SH-SY5Y (cell line): ENCODE data around the gene CYTH3.

Source experiments
- GATA2 ChIP-seq: IDR thresholded peaks from 2 replicates; pipeline ENCODE4 v1.6.1; 2011; ENCODE audit warnings: mild to moderate bottlenecking, low read depth, low read length
- GATA3 ChIP-seq: IDR thresholded peaks from 2 replicates; pipeline ENCODE4 v1.6.1; 2011; ENCODE audit warnings: low read depth, mild to moderate bottlenecking, low read length, moderate library complexity

Gene CYTH3

GRCh38 chr7:6205971-6206660 is 66.3 kb downstream of the CYTH3 start:
- peak; percentile 94 for TF ChIP-seq GATA3
- TF ChIP-seq GATA2, result peak; percentile 92

- TF ChIP-seq GATA3 (no peak), GATA2 (no peak)
Measured at GRCh38 chr7:6203381-6203780, 69.0 kb downstream of the CYTH3 start.

- no peak for TF ChIP-seq GATA3
- no peak for TF ChIP-seq GATA2
Measured at GRCh38 chr7:6202117-6202516, 70.3 kb downstream of the CYTH3 start.

DNA sequence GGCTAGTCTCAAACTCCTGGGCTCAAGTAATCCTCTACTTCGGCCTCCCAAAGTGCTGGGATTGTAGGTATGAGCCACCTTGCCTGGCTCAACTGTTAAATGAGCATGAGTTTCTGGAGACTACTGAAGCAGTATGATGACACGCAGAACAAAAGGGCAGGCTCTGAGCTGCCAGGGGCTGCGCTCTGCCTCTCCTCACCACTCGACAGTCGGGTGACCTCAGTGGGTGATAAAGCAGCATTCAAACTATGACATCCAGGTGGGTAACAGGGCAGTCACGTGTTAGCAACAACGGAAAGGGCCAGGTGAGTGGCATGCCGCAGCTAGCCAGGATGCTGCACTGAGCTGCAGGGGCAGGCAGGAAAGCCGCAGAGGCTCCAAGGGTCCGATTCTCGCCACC is 71.5 kb downstream of the CYTH3 start:
- TF ChIP-seq GATA2 (no peak), GATA3 (no peak)

DNA sequence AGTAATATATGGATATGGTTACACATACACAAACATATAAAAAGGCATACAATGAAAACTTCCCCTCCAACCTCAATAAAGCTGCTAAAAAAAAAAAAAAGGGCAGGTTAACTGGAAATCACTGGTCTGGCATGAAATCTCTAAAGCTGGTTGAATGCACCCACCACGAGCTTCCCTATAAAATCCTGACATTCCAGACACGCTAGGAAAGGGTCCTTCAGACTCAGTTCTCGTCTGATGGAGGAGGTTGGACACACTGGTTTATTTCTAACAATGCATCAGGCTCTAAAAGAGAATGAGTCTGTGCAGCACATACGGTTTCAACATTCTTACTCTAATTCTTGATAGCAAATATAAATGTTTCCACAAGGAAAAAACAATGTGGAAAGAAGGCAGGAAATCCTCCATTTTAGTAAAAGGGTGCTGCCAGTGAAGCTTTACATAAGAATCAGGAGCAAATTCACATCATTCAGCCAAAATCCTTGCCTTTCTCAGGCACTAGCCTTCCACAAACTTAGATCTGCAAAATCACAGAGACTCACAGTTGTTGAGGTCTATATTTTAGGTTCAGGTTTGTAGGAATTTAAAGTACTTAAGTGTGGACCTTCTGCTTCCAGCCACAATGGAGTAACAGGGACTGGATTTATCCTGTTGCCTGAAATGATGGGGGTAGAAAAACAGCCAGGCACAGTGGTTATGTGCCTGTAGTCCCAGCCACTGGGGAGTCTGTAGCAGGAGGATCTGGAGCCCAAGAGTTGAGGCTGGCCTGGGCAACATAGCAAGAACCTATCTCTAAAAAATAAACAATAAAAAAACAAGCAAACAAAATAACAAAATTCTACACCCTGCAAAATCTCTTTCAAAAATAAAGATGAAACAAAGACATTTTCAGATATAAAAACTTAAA is 73.5 kb downstream of the CYTH3 start:
- TF ChIP-seq GATA3 (no peak), GATA2 (no peak)

GRCh38 chr7:6197801-6198551 is 74.4 kb downstream of the CYTH3 start:
- TF ChIP-seq GATA3 (no peak), GATA2 (no peak)

- no peak for TF ChIP-seq GATA2
- TF ChIP-seq GATA3, result no peak
Measured at GRCh38 chr7:6193709-6194108, 78.7 kb downstream of the CYTH3 start.

DNA sequence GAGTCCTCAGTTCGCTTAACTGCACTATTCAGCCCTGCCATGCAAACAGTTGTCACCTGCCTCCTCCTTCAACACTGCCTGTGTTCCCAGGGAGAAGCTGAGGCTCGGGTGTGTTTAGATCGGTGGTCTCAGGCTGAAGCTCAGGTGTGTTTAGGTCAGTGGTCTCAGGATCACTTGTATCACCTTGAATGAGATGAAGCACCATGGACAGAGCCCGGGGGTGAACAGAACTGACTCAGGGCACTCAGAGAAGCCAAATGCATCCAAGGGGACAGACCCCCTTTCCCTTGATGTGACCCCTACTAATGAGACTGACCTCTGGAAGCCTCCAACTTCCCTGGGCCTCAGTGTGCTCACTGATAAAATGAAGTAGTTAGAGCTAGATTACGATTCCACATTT is 84.0 kb downstream of the CYTH3 start:
- TF ChIP-seq GATA3, result no peak
- TF ChIP-seq GATA2, result no peak

DNA sequence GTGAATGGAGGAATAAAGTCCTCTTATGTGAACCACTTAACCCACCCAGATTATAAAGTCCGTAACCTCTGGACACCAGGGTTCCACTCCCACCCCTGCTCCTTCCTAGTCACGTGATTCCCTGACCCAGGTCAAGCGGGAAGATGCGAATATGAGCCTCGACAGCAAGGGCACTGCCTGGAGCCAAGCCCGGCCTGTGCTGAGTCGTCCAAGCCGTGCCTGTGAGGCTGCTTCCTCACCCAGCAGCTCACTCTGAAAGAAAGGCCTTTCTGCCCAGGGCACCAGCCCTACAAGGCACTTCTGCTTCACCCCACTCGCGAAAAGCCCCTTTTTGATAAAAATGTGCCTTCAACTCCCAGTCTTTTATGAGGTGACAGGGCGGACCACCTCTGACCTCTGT is 85.8 kb downstream of the CYTH3 start:
- TF ChIP-seq GATA2, result no peak
- TF ChIP-seq GATA3, result no peak

- TF ChIP-seq GATA2 (no peak), GATA3 (no peak)
Measured at GRCh38 chr7:6182993-6183392, 89.4 kb downstream of the CYTH3 start.

- TF ChIP-seq GATA2, result no peak
- no peak for TF ChIP-seq GATA3
Measured at GRCh38 chr7:6181136-6181535, 91.3 kb downstream of the CYTH3 start.

DNA sequence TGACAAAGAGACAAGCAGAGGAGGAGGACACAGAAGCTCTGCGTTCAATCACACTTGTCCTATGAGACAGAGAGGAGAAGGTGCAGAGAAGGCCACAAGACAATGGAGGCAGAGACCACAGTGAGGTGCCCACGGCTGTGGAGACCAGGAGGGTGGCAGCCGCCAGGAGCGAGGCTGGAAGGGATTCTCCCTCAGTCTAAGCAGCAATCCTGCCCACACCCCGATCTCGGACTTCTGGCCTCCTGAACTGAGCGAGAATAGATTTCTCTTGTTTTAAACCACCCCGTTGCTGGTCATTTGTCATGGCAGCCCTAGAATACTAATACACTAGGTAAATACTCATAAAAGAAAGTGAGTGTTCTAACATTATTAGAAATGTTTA is 92.1 kb downstream of the CYTH3 start:
- TF ChIP-seq GATA3, result no peak
- no peak for TF ChIP-seq GATA2

DNA sequence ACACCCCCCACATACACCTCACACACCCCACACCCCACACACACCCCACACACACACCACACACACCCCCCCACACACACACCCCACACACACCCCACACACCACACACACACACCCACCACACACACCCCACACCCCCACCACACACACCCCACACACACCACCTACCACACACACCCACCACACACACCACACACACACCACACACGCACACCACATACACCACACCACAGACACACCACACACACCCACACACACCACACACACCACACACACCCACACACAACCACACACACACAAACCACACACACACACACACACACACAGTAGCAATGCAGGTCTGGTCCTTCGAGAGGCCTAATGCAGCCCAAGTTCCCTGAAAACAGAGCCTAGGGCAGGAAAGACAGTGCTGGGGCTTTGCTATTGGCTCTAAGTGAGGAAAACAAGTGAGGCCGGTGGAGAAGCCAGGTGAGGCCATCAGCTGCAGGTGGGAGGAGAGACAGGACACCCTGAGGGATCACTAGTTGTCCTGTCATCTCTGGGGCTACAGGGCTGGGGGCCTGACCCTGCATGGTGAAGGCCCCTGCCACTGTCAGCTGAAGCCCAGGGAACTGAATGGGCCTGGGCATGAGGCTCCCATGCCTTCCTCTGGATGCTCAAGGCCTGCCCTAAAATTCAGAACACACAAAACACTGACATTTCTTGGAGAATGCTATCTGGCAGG is 92.6 kb downstream of the CYTH3 start:
- TF ChIP-seq GATA3 (no peak), GATA2 (no peak)
